H1 (cell line): ENCODE data around the gene TRAP1. TPM values are rescaled to one million over a fixed set of nuclear protein-coding genes. Genes with fewer than 3 reads are reported as not detected.

Experiments
- CBX5 ChIP-seq: fragments of 300-800, 300-1000 bp; sonication (generic); IDR thresholded peaks from 2 replicates; pipeline ENCODE4 v1.7.1; 2016; ENCODE audit warnings: antibody characterized with exemption, low read length, low read depth
- JUND ChIP-seq: IDR thresholded peaks from 2 replicates; pipeline ENCODE4 v1.6.1; 2011; ENCODE audit warnings: mild to moderate bottlenecking, improper control_type of control experiment, low read length
- SIRT6 ChIP-seq: IDR thresholded peaks from one replicate; pipeline ENCODE4 v1.7.1; 2012; ENCODE audit warnings: low read length, inconsistent platforms
- SRF ChIP-seq: IDR thresholded peaks from 2 replicates; pipeline ENCODE4 v1.6.1; 2011; ENCODE audit warnings: mild to moderate bottlenecking, low read depth, low read length, moderate library complexity
- polyA plus RNA-seq, 7 experiments: library from polyadenylated mRNA; depleted of rRNA in 3 of 7; stranded (reverse) in 5 of 7; unstranded in 2 of 7; fragments of >200 nt in 5 of 7; fragments of 200-250 nt in 2 of 7; gene quantifications; 1 replicate in 5 of 7; 2 replicates in 1 of 7; 4 replicates in 1 of 7; pipeline versions ENCODE4 v1.2.1 to v1.2.3, GENCODE V29; 2011 to 2013; ENCODE audit warnings: missing spikeins in 2 of 7, mixed read lengths in 2 of 7
- total RNA-seq: library from RNA; stranded (reverse); fragmentation: NEBNext Ultra II Directional; extraction: Animal tissue kit (Norgen Biotek cat#: 25700); gene quantifications from 2 replicates; pipeline ENCODE4 v1.2.1, GENCODE V29; 2021
- TF ChIP-seq, protein P1 (sequence below): fragments of 300-600 bp; sonication (generic); IDR thresholded peaks from 2 replicates; pipeline ENCODE4 v1.7.1; 2012; ENCODE audit warnings: low read length, moderate library complexity, mild to moderate bottlenecking, inconsistent platforms; ENCODE audit not compliant: insufficient replicate concordance
- TF ChIP-seq, protein P2 (sequence below): IDR thresholded peaks from 2 replicates; pipeline ENCODE4 v1.6.1; 2011; ENCODE audit warnings: low read length, improper control_type of control experiment

The TRAP1 gene
- total and polyA plus RNA-seq, 2 of the 8 experiments (the other 6 are each of a cell fraction or from before 2014, with no cell fraction given), result 215 to 283 TPM

DNA sequence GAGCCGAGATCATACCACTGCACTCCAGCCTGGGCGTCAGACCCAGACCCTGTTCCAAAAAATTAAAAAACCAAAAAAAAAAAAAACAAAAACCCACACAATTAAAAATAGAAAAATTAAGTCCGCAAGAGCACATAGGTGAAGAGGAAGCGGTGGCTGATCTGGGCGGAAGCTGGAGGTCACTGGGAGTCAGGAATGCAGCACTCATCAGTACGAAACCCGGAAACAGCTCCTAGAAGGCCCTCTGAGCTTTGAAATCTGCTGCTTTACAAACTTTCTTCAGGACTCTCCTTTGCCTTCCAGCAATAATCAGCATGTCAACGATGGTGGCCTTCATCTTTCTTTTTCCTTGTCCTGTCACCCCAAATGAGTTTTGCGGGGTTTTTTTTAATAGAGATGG, 29.5 kb downstream of the TRAP1 start (continued):
- TF ChIP-seq, protein P1, sequence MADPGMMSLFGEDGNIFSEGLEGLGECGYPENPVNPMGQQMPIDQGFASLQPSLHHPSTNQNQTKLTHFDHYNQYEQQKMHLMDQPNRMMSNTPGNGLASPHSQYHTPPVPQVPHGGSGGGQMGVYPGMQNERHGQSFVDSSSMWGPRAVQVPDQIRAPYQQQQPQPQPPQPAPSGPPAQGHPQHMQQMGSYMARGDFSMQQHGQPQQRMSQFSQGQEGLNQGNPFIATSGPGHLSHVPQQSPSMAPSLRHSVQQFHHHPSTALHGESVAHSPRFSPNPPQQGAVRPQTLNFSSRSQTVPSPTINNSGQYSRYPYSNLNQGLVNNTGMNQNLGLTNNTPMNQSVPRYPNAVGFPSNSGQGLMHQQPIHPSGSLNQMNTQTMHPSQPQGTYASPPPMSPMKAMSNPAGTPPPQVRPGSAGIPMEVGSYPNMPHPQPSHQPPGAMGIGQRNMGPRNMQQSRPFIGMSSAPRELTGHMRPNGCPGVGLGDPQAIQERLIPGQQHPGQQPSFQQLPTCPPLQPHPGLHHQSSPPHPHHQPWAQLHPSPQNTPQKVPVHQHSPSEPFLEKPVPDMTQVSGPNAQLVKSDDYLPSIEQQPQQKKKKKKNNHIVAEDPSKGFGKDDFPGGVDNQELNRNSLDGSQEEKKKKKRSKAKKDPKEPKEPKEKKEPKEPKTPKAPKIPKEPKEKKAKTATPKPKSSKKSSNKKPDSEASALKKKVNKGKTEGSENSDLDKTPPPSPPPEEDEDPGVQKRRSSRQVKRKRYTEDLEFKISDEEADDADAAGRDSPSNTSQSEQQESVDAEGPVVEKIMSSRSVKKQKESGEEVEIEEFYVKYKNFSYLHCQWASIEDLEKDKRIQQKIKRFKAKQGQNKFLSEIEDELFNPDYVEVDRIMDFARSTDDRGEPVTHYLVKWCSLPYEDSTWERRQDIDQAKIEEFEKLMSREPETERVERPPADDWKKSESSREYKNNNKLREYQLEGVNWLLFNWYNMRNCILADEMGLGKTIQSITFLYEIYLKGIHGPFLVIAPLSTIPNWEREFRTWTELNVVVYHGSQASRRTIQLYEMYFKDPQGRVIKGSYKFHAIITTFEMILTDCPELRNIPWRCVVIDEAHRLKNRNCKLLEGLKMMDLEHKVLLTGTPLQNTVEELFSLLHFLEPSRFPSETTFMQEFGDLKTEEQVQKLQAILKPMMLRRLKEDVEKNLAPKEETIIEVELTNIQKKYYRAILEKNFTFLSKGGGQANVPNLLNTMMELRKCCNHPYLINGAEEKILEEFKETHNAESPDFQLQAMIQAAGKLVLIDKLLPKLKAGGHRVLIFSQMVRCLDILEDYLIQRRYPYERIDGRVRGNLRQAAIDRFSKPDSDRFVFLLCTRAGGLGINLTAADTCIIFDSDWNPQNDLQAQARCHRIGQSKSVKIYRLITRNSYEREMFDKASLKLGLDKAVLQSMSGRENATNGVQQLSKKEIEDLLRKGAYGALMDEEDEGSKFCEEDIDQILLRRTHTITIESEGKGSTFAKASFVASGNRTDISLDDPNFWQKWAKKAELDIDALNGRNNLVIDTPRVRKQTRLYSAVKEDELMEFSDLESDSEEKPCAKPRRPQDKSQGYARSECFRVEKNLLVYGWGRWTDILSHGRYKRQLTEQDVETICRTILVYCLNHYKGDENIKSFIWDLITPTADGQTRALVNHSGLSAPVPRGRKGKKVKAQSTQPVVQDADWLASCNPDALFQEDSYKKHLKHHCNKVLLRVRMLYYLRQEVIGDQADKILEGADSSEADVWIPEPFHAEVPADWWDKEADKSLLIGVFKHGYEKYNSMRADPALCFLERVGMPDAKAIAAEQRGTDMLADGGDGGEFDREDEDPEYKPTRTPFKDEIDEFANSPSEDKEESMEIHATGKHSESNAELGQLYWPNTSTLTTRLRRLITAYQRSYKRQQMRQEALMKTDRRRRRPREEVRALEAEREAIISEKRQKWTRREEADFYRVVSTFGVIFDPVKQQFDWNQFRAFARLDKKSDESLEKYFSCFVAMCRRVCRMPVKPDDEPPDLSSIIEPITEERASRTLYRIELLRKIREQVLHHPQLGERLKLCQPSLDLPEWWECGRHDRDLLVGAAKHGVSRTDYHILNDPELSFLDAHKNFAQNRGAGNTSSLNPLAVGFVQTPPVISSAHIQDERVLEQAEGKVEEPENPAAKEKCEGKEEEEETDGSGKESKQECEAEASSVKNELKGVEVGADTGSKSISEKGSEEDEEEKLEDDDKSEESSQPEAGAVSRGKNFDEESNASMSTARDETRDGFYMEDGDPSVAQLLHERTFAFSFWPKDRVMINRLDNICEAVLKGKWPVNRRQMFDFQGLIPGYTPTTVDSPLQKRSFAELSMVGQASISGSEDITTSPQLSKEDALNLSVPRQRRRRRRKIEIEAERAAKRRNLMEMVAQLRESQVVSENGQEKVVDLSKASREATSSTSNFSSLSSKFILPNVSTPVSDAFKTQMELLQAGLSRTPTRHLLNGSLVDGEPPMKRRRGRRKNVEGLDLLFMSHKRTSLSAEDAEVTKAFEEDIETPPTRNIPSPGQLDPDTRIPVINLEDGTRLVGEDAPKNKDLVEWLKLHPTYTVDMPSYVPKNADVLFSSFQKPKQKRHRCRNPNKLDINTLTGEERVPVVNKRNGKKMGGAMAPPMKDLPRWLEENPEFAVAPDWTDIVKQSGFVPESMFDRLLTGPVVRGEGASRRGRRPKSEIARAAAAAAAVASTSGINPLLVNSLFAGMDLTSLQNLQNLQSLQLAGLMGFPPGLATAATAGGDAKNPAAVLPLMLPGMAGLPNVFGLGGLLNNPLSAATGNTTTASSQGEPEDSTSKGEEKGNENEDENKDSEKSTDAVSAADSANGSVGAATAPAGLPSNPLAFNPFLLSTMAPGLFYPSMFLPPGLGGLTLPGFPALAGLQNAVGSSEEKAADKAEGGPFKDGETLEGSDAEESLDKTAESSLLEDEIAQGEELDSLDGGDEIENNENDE, result no peak
- no peak for TF ChIP-seq SRF
- no peak for TF ChIP-seq JUND
- TF ChIP-seq SIRT6, result no peak
- TF ChIP-seq CBX5, result no peak
- TF ChIP-seq, protein P2, sequence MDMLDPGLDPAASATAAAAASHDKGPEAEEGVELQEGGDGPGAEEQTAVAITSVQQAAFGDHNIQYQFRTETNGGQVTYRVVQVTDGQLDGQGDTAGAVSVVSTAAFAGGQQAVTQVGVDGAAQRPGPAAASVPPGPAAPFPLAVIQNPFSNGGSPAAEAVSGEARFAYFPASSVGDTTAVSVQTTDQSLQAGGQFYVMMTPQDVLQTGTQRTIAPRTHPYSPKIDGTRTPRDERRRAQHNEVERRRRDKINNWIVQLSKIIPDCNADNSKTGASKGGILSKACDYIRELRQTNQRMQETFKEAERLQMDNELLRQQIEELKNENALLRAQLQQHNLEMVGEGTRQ, result no peak
- TF ChIP-seq, all 59 proteins: peak for 0
